Measurements from ENCODE around the gene MTHFD1L.

MTHFD1L gene

DNA sequence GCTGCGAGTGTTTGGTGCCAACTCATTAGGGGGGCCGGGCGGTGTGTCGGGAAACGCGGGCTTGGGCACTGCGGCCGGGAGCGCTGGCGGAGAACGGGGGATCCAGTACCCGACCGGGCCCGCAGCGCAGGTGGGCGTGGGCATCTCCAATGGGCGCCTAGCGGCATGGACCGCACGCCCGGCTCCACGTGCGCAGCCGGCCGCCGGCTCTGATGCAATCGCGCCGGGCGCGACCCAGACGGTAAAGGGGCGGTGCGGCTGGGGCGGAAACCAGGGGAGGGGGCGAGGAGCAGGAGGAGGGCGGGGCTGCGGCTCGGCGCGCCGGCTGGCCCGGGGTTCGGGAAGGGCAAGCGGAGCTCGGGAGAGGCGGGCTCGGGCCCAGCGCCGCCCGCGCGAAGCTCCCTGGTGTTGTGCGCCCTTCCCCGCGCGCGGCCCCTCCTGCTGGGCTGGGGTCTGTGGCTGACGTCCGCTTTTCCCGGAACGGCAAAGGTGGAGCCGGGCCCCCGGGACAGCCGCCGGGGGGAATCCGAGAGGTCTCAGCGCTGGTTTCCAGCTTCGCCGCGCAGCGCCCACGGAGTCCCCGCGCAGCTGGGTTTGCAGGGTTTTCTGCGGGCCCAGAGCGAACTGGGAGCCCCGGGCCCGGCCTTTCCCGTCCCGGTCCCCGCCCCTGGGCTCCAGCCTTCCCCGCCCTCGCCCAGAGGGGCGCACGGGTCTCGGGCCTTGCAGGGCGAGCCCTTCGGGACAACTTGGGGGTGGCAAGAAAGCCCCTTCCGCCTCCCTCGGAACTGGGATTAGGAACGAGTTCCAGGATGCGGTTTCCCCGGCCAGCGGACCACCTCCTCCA is 867 bp downstream of the MTHFD1L start:
- DNase-seq (ENCODE audit: low spot score): peak; percentile 94

DNA sequence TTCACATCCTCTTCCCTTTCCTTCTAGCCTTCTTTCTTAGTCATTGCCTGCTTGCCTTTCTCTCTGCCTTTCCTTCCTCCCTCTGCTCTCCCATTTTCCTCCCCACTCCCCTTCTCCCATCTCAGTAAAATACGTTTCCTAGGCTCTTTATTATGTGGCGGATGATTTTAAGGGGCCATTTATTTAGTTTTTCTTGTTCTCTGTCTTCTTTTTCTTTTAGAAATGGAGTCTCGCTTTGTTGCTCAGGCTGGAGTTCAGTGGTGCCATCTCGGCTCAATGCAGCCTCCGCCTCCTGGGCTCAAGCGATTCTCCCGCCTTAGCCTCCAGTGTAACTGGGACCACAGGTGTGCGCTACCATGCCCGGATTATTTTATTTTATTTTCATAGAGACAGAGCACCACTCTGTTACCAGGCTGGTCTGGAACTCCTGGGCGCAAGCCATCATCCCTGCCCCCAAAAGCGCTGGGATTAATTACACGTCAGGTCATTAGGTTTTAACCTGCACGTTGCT is 1.5 kb downstream of the MTHFD1L start:
- DNase-seq (ENCODE audit: low spot score): no peak

GRCh38 chr6:150868759-150869158 is 3.3 kb downstream of the MTHFD1L start:
- DNase-seq (ENCODE audit: low spot score): no peak

GRCh38 chr6:150874179-150874578 is 8.7 kb downstream of the MTHFD1L start:
- DNase-seq (ENCODE audit: low spot score): no peak

- no peak for DNase-seq (ENCODE audit: low spot score)
Measured at GRCh38 chr6:150875841-150876240, 10.3 kb downstream of the MTHFD1L start.

DNA sequence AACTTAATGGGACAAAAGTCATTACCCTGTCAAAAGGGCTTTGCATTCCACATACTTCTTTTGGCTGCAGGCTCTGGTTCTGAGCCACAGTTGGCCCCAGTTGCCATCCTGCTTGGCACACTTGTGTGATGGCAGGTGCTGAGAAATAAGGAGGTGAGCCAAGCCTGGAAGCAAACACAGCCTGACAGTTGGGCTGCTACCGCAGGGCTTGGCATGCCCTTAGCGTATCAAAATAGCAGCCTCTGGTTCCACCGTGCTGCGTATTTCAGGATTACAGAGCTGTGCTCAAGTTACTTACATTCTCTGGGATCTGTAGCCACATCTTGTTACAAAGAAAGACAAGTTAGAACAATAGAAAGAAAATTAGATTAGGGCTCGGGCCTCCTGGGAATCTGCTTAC is 11.1 kb downstream of the MTHFD1L start:
- no peak for DNase-seq (ENCODE audit: low spot score)

GRCh38 chr6:150877928-150878327 is 12.4 kb downstream of the MTHFD1L start:
- no peak for DNase-seq (ENCODE audit: low spot score)

DNA sequence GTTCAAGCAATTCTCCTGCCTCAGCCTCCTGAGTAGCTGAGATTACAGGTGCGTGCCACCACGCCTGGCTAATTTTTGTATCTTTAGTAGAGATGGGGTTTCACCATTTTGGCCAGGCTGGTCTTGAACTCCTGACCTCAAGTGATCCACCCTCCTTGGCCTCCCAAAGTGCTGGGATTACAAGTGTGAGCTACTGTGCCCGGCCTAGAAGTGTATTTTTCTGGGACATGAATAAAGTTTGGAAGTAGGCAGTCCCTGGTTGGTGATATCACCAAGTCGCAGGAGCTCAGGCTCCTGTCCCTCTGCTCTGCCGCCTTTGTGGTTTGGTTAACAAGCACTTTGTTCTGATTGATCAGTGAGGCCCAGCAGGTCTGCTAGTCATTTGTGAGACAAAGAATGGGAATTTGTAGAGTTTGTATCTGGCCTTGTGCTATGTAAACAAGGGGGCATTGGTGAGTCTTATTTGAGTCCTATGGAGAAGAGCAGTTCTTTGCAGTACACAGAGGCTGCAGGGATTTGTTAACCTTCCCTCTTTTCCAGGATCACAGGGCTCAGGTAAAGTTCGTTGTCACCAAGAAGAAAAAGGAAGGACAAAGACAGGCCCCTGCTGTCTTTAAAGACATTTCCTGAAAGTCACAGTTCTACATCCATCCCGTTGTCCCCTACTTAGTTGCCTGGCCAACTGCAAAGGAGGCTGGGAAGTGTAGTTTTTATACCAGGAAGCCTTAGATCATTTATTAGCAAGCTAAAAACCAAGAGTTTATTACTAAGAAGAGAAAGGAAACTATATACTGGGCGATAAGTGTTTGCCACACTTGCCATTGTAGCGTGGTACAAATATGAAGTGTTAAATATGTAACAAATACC is 13.1 kb downstream of the MTHFD1L start:
- no peak for DNase-seq (ENCODE audit: low spot score)

DNA sequence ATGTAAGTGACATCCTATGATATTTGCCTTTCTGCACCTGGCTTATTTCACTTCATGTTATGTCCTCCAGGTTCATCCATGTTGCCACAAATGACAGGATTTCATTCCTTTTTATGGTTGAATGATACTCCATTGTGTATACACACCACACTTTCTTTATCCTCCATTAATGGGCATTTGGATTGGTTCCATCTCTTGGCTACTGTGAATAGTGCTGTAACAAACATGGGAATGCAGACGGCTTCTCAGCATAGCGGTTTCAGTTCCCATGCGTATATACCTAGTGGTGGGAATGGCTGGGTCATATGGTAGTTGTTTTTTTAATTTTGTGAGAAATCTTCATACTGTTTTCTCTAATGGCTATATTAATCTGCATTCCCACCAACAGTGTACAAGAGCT is 14.8 kb downstream of the MTHFD1L start:
- DNase-seq (ENCODE audit: low spot score): no peak

DNA sequence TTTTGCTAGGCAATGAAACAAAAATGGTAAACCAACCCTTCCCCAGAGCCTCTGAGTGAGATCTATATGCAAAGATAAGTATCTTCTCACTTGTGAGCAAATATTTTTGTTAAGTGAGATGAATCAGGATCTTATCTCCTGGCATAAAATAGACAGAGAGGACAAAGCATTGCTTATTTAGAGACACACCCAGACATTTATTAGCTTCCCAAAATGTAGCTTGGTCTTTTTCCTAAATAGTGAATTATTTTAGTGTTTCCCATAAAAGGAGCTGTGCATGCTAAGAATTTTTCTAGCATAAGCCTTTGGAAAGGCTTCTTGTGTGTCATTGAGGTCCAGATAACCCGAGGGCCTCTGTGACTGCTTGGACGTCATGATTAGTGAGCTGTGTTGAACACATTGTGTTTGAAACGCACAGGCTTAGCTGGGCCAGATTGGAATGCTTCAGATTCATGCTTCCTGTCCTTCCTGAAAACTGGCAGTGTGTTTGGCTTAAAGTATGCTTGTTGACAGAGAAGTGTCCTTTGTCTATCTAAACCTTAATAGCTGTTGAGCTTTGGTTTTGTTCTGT is 16.5 kb downstream of the MTHFD1L start:
- peak; percentile 80 for DNase-seq (ENCODE audit: low spot score)

DNA sequence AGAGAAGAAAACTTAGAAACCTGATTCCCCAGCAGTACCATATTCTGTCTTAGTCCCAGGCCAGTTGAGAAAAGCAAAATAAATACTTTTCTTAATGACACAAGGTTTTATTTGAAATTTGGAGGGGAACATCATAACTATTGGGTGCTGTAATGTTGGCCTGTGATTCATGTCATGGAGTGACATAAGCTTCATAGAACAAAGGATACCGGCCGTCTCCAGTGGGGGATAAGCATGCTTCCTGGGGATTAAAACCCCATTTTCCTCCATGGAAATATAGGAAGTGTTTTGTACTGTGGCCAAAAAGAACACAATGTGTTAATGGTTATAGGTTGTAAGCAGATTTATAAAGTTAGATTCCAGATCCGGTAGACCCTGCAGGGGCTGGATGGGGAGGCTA is 18.0 kb downstream of the MTHFD1L start:
- DNase-seq (ENCODE audit: low spot score): no peak

- DNase-seq (ENCODE audit: low spot score): no peak
Measured at GRCh38 chr6:150886155-150886554, 20.7 kb downstream of the MTHFD1L start.

DNA sequence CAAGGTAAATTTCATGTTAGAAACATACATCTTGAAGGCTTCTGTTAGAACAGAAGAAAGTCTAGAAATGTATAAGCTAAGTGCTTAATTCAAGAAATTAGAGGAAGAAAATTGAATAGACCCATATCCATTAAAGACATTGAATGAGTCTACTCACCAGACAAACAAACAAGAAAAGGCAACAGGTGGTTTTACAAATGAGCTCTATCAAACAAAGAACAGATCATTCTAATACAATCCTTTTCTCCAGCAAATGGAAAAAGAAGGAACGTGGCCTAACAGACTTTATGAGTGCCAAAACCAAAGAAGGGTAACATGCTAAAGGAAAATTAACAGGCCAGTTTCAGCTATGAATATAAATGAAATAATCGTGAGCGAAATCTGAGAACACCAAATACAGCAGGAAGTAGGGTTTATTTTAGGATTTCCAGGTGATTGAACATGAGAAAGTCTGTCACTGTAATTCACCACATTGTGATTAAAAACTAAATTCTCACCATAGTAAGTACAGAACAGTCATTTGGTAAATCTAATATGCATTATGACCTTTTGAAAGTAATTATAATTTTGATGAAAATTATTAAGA is 22.6 kb downstream of the MTHFD1L start:
- no peak for DNase-seq (ENCODE audit: low spot score)

GRCh38 chr6:150890346-150890745 is 24.8 kb downstream of the MTHFD1L start:
- no peak for DNase-seq (ENCODE audit: low spot score)

GRCh38 chr6:150891888-150892485 is 26.5 kb downstream of the MTHFD1L start:
- DNase-seq (ENCODE audit: low spot score): peak; percentile 43

DNA sequence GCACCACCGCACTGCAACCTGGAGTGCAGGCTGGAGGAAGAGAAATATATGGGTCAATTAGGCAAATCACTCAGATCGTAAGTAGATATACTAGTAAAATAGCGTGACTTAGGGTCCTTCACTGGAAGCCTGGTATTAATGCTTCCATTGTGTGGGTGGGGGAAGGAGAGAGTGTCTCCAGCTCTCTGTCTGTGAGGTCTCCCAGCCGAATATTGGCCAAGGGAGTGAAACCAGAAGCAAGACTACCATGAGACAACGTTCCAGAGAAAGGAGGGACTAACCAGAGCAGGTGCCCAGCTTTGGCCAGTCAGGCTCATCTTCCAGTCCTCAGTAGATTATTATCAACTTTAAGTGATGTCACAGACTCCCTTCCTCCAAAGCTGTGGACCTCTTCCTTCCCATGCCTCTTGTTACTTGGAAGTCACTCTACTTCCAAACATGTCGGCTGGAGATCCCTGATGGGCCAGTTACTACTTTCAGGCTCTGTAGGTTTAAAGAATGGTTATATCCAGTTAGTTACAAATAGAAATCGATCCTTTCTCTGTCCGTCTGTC is 28.8 kb downstream of the MTHFD1L start:
- no peak for DNase-seq (ENCODE audit: low spot score)

DNA sequence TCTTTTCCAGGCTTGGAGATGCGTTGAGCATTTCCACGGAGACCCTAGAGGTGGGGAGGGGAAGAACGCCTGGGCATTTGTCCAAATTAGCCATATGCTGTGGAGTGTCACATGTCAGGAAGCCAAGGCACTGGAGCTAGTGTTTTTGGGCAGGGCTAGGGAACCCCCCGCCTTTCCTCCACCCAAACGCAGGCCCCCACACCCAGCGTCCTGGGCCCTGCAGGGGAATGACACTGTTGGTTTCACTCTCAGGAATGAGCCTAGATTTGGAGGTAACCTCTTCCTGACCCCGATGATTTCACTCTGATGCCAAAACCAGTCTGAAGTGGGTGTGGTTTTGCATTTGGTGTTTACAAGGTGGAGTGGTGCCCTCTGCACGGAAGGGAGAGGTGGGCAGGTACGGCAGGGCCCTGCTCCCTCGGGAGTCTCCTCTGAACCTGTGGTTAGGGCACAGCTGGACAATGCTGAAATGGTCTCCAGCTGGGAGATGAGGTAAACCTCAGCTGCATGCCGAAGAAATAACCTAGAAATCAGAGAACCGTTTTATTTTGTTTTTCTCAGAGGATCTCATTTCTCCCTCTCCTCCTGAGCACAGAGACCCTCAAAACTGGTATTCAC is 29.5 kb downstream of the MTHFD1L start:
- DNase-seq (ENCODE audit: low spot score): peak; percentile 6

GRCh38 chr6:150895928-150896632 is 30.6 kb downstream of the MTHFD1L start:
- no peak for DNase-seq (ENCODE audit: low spot score)

DNA sequence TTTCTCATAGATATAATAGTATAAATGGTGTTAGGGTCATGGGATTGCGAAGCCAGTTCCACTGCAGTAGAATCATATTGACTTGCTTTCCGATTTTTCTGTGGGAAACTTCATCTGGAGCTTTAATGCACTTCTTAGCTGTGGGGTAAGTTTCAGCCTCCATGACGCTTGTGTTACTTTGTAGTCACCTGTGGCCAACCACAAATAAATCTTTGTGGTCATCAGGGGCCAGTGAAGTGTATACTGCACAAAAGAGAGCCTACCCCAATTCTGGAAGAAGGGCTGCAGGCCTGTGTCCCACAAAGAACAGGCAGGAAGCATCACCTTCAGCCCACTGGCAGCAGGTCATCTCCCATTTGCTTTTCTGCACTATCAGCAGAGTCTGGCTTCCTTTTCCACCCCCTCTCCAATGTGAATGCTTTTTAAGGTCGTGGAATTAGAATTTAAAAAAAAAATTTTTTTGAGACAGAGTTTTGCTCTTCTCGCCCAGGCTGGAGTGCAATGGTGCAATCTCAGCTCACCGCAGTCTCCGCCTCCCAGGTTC is 32.0 kb downstream of the MTHFD1L start:
- DNase-seq (ENCODE audit: low spot score): no peak

Measured in AG08396 (cell line).